Measurements from ENCODE around the gene FYN. TPM values are rescaled to one million over a fixed set of nuclear protein-coding genes. Genes with fewer than 3 reads are reported as not detected.

FYN gene
- total and polyA plus RNA-seq, 9 of the 15 experiments (the other 6 are each of a cell fraction or from before 2014, with no cell fraction given) = 2.9 to 22.1 (median 11.4) TPM

DNA sequence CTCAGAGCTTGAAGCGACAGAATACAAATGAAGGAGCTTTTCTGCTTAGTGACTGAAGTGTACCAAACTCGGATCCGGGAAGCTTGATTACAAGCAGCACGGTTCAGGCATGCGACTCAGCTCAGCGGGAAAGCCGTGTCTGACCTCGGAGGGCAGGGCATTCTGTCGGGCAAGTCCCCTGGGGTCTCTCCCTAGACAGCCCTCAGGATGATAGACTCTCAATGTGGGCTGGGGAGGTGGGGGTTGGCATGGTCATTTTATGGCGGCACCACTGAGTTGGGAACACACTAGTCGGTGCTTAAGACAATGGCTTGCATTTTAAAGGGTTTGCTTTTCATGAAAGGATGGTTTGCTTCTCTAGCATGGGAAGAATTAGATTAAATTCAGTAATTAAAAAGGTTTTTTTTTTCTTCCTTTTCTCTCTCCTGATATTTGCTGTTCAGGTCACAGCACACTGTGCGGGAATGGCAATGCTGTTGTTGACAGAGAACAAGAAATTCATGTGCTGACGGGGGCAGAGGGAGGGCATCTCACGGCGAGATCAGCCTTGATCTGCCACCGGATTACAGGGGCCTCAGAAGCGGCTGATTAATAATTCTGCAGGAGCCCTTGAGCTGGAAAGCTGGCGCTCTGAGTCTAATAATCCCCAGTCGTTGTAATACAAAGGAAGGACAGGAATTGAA lies 186.9 kb downstream of the FYN start:
- Histone ChIP-seq H2AFZ (ENCODE audit: low read depth, low read length) (no peak overlapping the region; the same call in 1 of the 2 replicates), H4K20me1 (replicated peaks; ENCODE audit: control insufficient read depth, insufficient read depth, low read length) (peaks cover 7% of the 10 kb centered on the region; the same call in 1 of the 2 replicates), H3K4me2 (ENCODE audit: insufficient read depth, low read length) (no peak overlapping the region), H3K4me1 (replicated peaks in 1 of 2; ENCODE audit: control insufficient read depth in 2 of 2, insufficient read depth in 2 of 2, low read length in 2 of 2) (no peaks in the 10 kb centered on the region; a peak in 1 of 5 replicates), H3K9me3 (replicated peaks; ENCODE audit: control insufficient read depth, insufficient read depth, low read depth, low read length) (no peaks in the 10 kb centered on the region), H3K4me3 (no peak overlapping the region), H3K27ac (ENCODE audit: extremely low read depth, low read depth, low read length) (no peak overlapping the region), H3K36me3 (ENCODE audit: control insufficient read depth, insufficient read depth, low read length) (no peaks in the 10 kb centered on the region), H3K79me2 (ENCODE audit: control insufficient read depth, insufficient read depth, low read length) (no peaks in the 10 kb centered on the region), H3K9me1 (ENCODE audit: control insufficient read depth, insufficient read depth, low read length) (no peaks in the 10 kb centered on the region), H3K9ac (ENCODE audit: insufficient read depth in 1 of 2, low read depth in 2 of 2, low read length in 2 of 2) (no peak overlapping the region), H3K27me3 (ENCODE audit: control insufficient read depth in 2 of 2, insufficient read depth in 2 of 2, low read length in 2 of 2) (peaks cover 26 to 55% of the 10 kb centered on the region in 2 experiments)
- POLR2A ChIA-PET = interaction anchor here (0.7 to 2.3 kb wide), 2 partner anchors 9 to 476 kb away, joined by 4 to 8 read pairs; no protein-coding TSS in a partner anchor
- CTCF ChIA-PET (ENCODE audit: low intra/inter-chr PET ratio) = no interaction called here
- ATAC-seq = no peak
- no TSS peak for BruUV-seq (replicated peaks)
- WGBS (ENCODE audit: insufficient coverage, low coverage, missing lambda C conversion rate) = 13% methylated on average over 16 of the region's 19 CpGs
- FAIRE-seq = no peak
- DNase-seq (ENCODE audit: extremely low read depth in 1 of 4, low spot score in 3 of 4) = no peak
- intact Hi-C loops (cut with micrococcal nuclease) (no loop called here), in situ Hi-C loops (cut with MboI) (no loop called here)
- TF ChIP-seq ZNF431 (CRISPR knock-in tag; IDR thresholded peaks at IDR 0.05) (no peak), NCOA6 (IDR thresholded peaks at IDR 0.05) (no peak), ZNF79 (CRISPR knock-in tag; IDR thresholded peaks at IDR 0.05; ENCODE audit: low read depth) (no peak), YY1 (IDR thresholded peaks at IDR 0.05; ENCODE audit: borderline replicate concordance in 1 of 3, control insufficient read depth in 1 of 3, extremely low read depth in 1 of 3, insufficient read depth in 3 of 3, insufficient read length in 1 of 3, insufficient replicate concordance in 2 of 3, low read depth in 1 of 3, low read length in 2 of 3) (no peak), ARHGAP35 (IDR thresholded peaks at IDR 0.05; ENCODE audit: partially characterized antibody) (no peak), ZNF764 (CRISPR knock-in tag; IDR thresholded peaks at IDR 0.05; ENCODE audit: low read depth) (no peak), BRD4 (IDR thresholded peaks at IDR 0.05) (no peak), GATAD2B (IDR thresholded peaks at IDR 0.05; ENCODE audit: borderline replicate concordance) (no peak), PHF21A (IDR thresholded peaks at IDR 0.05; ENCODE audit: borderline replicate concordance, low read depth) (no peak), PHTF2 (CRISPR knock-in tag; IDR thresholded peaks at IDR 0.05) (no peak), CHD7 (IDR thresholded peaks at IDR 0.05; ENCODE audit: low read depth, low read length) (no peak)

Data from K562 (cell line).